Measurements from ENCODE around the gene LY6G6F. TPM values are rescaled to one million over a fixed set of nuclear protein-coding genes. Genes with fewer than 3 reads are reported as not detected.

The LY6G6F gene
- total and polyA plus RNA-seq, 2 of the 13 experiments (the other 11 are each of a cell fraction or from before 2014, with no cell fraction given): not detected

GRCh38 chr6:31739639-31740396 is 33.2 kb downstream of the LY6G6F start, which contains the start of gene MSH5 (continued):
- TF ChIP-seq BATF2 (CRISPR knock-in tag; IDR thresholded peaks at IDR 0.05): peak; percentile 100
- TF ChIP-seq ZFP36 (IDR thresholded peaks at IDR 0.05; ENCODE audit: borderline replicate concordance, low read depth, low read length, partially characterized antibody): no peak
- TF ChIP-seq MED8 (CRISPR knock-in tag; IDR thresholded peaks at IDR 0.05; ENCODE audit: insufficient replicate concordance): peak; percentile 92
- peak; percentile 89 for TF ChIP-seq TAF1 (CRISPR knock-in tag; IDR thresholded peaks at IDR 0.05)
- TF ChIP-seq KDM5B (CRISPR knock-in tag; IDR thresholded peaks at IDR 0.05; ENCODE audit: borderline replicate concordance): peak; percentile 100
- no peak for TF ChIP-seq GLMP (CRISPR knock-in tag; IDR thresholded peaks at IDR 0.05; ENCODE audit: borderline replicate concordance)
- TF ChIP-seq MBD4 (IDR thresholded peaks at IDR 0.05; ENCODE audit: borderline replicate concordance, low read length): no peak
- no peak; the same call in 1 of the 2 replicates for TF ChIP-seq ATRX (CRISPR knock-in tag; IDR thresholded peaks at IDR 0.05; ENCODE audit: borderline replicate concordance)
- TF ChIP-seq CHD4 (IDR thresholded peaks at IDR 0.05; ENCODE audit: borderline replicate concordance, low read length): no peak
- TF ChIP-seq ZBTB49 (CRISPR knock-in tag; IDR thresholded peaks at IDR 0.05; ENCODE audit: borderline replicate concordance): peak; percentile 88; the same call in 1 of the 2 replicates
- TF ChIP-seq RAD51 (IDR thresholded peaks at IDR 0.05; ENCODE audit: borderline replicate concordance): no peak
- peak; percentile 79 for TF ChIP-seq ZGPAT (CRISPR knock-in tag; IDR thresholded peaks at IDR 0.05)
- peak; percentile 92 for TF ChIP-seq ZNF775 (CRISPR knock-in tag; IDR thresholded peaks at IDR 0.05; ENCODE audit: borderline replicate concordance)
- TF ChIP-seq SIX1 (CRISPR knock-in tag; IDR thresholded peaks at IDR 0.05; ENCODE audit: borderline replicate concordance): peak; percentile 97
- peak; percentile 79; the same call in 1 of the 2 replicates for TF ChIP-seq ZHX2 (IDR thresholded peaks at IDR 0.05; ENCODE audit: low read depth)
- no peak; the same call in 1 of the 2 replicates for TF ChIP-seq ZHX2 (CRISPR knock-in tag; IDR thresholded peaks at IDR 0.05; ENCODE audit: borderline replicate concordance)
